Keratinocyte (primary cell): ENCODE data around the gene MOB3B. TPM values are rescaled to one million over a fixed set of nuclear protein-coding genes. Genes with fewer than 3 reads are reported as not detected.

ENCODE experiments used
- DNase-seq: peaks from one replicate; pipeline ENCODE4 v3.0.0-alpha.2; 2011; ENCODE audit warnings: low read depth, missing footprints, low spot score
- FAIRE-seq: peaks from 2 replicates; lab custom pipeline; 2011; peaks lifted over from hg19 to GRCh38; lab: Jason Lieb, UNC
- H2AFZ ChIP-seq: 2 replicates; pipeline ENCODE4 v1.6.0; 2012; ENCODE audit warnings: low read length, control low read depth, inconsistent platforms; ENCODE audit not compliant: control insufficient read depth
- H3K27ac ChIP-seq: 2 replicates; pipeline ENCODE4 v1.5.1; 2011; ENCODE audit warnings: low read length; ENCODE audit not compliant: control insufficient read depth, insufficient read depth
- H3K27me3 ChIP-seq: 3 replicates; pipeline ENCODE4 v1.6.0; 2011; ENCODE audit warnings: low read length; ENCODE audit not compliant: control insufficient read depth, insufficient read depth; ENCODE audit errors: extremely low read depth
- H3K36me3 ChIP-seq, 2 experiments: 2 replicates in 1 of 2; 3 replicates in 1 of 2; pipeline ENCODE4 v1.5.1; 2011; ENCODE audit warnings: low read length in 2 of 2, mild to moderate bottlenecking in 1 of 2; ENCODE audit not compliant: control insufficient read depth in 2 of 2, insufficient read depth in 2 of 2; ENCODE audit errors: extremely low read depth in 1 of 2
- H3K4me1 ChIP-seq: 3 replicates; pipeline ENCODE4 v1.5.1; 2011; ENCODE audit warnings: low read length; ENCODE audit not compliant: control insufficient read depth, insufficient read depth; ENCODE audit errors: extremely low read depth
- H3K4me2 ChIP-seq: 3 replicates; pipeline ENCODE4 v1.6.0; 2011; ENCODE audit warnings: low read depth, low read length; ENCODE audit not compliant: control insufficient read depth, insufficient read depth; ENCODE audit errors: extremely low read depth
- H3K4me3 ChIP-seq, 3 experiments: fragments of 200-600 bp in 1 of 3; sonication (generic) in 1 of 3; 2 replicates in 2 of 3; 3 replicates in 1 of 3; pipeline ENCODE4 v1.5.1; 2011 to 2016; ENCODE audit warnings: low read length in 3 of 3, mild to moderate bottlenecking in 3 of 3, control low read depth in 2 of 3, inconsistent platforms in 1 of 3, low read depth in 1 of 3, mixed read lengths in 1 of 3, mixed run types in 1 of 3, moderate library complexity in 1 of 3; ENCODE audit not compliant: control insufficient read depth in 2 of 3, insufficient read depth in 2 of 3; ENCODE audit errors: extremely low read depth in 1 of 3
- H3K79me2 ChIP-seq: 2 replicates; pipeline ENCODE4 v1.6.0; 2012; ENCODE audit warnings: low read length; ENCODE audit not compliant: control insufficient read depth, insufficient read depth
- H3K9ac ChIP-seq: 3 replicates; pipeline ENCODE4 v1.6.0; 2011; ENCODE audit warnings: low read length; ENCODE audit not compliant: control insufficient read depth, insufficient read depth; ENCODE audit errors: extremely low read depth
- H3K9me1 ChIP-seq: 3 replicates; pipeline ENCODE4 v1.6.0; 2011; ENCODE audit warnings: low read length; ENCODE audit not compliant: control insufficient read depth, insufficient read depth; ENCODE audit errors: extremely low read depth
- H3K9me3 ChIP-seq: 2 replicates; pipeline ENCODE4 v1.5.1; 2012; ENCODE audit warnings: low read depth, low read length; ENCODE audit not compliant: control insufficient read depth
- H4K20me1 ChIP-seq: 3 replicates; pipeline ENCODE4 v1.6.0; 2011; ENCODE audit warnings: low read length; ENCODE audit not compliant: control insufficient read depth, insufficient read depth; ENCODE audit errors: extremely low read depth
- CTCF ChIP-seq, 3 experiments: IDR thresholded peaks in 1 of 3; conservative IDR thresholded peaks in 1 of 3; optimal IDR thresholded peaks in 1 of 3; 2 replicates in 2 of 3; 3 replicates in 1 of 3; pipeline versions ENCODE3 to v1.5.1; 2011; ENCODE audit warnings: low read length in 3 of 3, mild to moderate bottlenecking in 3 of 3, moderate library complexity in 2 of 3, control low read depth in 1 of 3, inconsistent platforms in 1 of 3; ENCODE audit not compliant: insufficient read depth in 2 of 3; ENCODE audit errors: extremely low read depth in 1 of 3
- EZH2 ChIP-seq: IDR thresholded peaks from one replicate; pipeline ENCODE4 v1.6.1; 2012; ENCODE audit warnings: inconsistent platforms, mild to moderate bottlenecking, low read length, moderate library complexity
- dilution Hi-C: fragments of 300-500 bp; cut with MboI; formaldehyde crosslinking; loops from one replicate; pipeline ENCODE4 v1.7.0; 2020; ENCODE audit warnings: low sequenced_read_pairs; ENCODE audit not compliant: extremely low pct_ligation_motif_present
- polyA plus RNA-seq, 5 experiments: library from polyadenylated mRNA; depleted of rRNA in 3 of 5; stranded (reverse) in 3 of 5; stranded (forward) in 1 of 5; unstranded in 1 of 5; fragments of >200 nt; gene quantifications; 1 replicate in 1 of 5; 2 replicates in 3 of 5; 3 replicates in 1 of 5; pipeline versions ENCODE4 v1.2.1 to v1.2.3, GENCODE V29; 2011 to 2012; ENCODE audit warnings: missing spikeins in 2 of 5, low read depth in 1 of 5, low replicate concordance in 1 of 5

The MOB3B gene
- polyA plus RNA-seq, 1 donor (not counting 4 experiments of a cell fraction or from before 2014, with no cell fraction given), result 35.3 TPM

- no peak overlapping the region for H3K4me2 ChIP-seq
- no peak overlapping the region for H3K27ac ChIP-seq
- H3K9me1 ChIP-seq, result no peaks in the 10 kb centered on the region
- H2AFZ ChIP-seq, result no peak overlapping the region
- FAIRE-seq (no peak), DNase-seq (no peak)
- H3K4me3 ChIP-seq, result no peak overlapping the region
- peaks cover 42% of the 10 kb centered on the region for H3K4me1 ChIP-seq
- H3K9ac ChIP-seq, result no peak overlapping the region
- no peaks in the 10 kb centered on the region for H4K20me1 ChIP-seq
- dilution Hi-C loops, result no loop called here
- H3K79me2 ChIP-seq, result peaks cover 58% of the 10 kb centered on the region
- H3K9me3 ChIP-seq, result no peaks in the 10 kb centered on the region
- no peaks in the 10 kb centered on the region for H3K27me3 ChIP-seq
- H3K36me3 ChIP-seq, result no peaks in the 10 kb centered on the region
- TF ChIP-seq CTCF (optimal IDR thresholded peaks at IDR 0.05 in 1 of 3, IDR thresholded peaks at IDR 0.05 in 1 of 3, conservative IDR thresholded peaks at IDR 0.05 in 1 of 3; ENCODE audit: extremely low read depth in 1 of 3, insufficient read depth in 2 of 3, low read length in 3 of 3) (no peak), EZH2 (no peak)
Observed at GRCh38 chr9:27412081-27412480, 117.5 kb downstream of the MOB3B start.

- H3K79me2 ChIP-seq, result peaks cover 64% of the 10 kb centered on the region
- no peaks in the 10 kb centered on the region for H3K9me1 ChIP-seq
- TF ChIP-seq EZH2 (no peak), CTCF (optimal IDR thresholded peaks at IDR 0.05 in 1 of 3, IDR thresholded peaks at IDR 0.05 in 1 of 3, conservative IDR thresholded peaks at IDR 0.05 in 1 of 3; ENCODE audit: extremely low read depth in 1 of 3, insufficient read depth in 2 of 3, low read length in 3 of 3) (no peak)
- H3K9ac ChIP-seq, result no peak overlapping the region
- H3K27me3 ChIP-seq, result no peaks in the 10 kb centered on the region
- H3K4me2 ChIP-seq, result peak overlapping the region; percentile 68
- H3K36me3 ChIP-seq, result no peaks in the 10 kb centered on the region
- H4K20me1 ChIP-seq, result no peaks in the 10 kb centered on the region
- H3K4me1 ChIP-seq, result peaks cover 33% of the 10 kb centered on the region
- H3K27ac ChIP-seq, result peak overlapping the region; percentile 21
- H3K9me3 ChIP-seq, result no peaks in the 10 kb centered on the region
- FAIRE-seq, result no peak
- peak overlapping the region in 1 of 3 experiments; percentile 27 for H3K4me3 ChIP-seq
- DNase-seq, result no peak
- dilution Hi-C loops, result no loop called here
- no peak overlapping the region for H2AFZ ChIP-seq
Observed at GRCh38 chr9:27408482-27408881, 121.1 kb downstream of the MOB3B start.
